Activated CD4-positive, CD25-positive, alpha-beta regulatory T cell treated with anti-CD3 and anti-CD28 coated beads, Interleukin-2, amount 50 U/mL, for 16 hours (primary cell): ENCODE results near the gene USP47.

Experiments used
- DNase-seq: peaks from one replicate; pipeline ENCODE4 v3.0.0-alpha.2; 2020; ENCODE audit warnings: low read depth, low spot score

The USP47 gene

GRCh38 chr11:11866203-11866602 lies 24.4 kb downstream of the USP47 start:
- DNase-seq, result no peak

DNA sequence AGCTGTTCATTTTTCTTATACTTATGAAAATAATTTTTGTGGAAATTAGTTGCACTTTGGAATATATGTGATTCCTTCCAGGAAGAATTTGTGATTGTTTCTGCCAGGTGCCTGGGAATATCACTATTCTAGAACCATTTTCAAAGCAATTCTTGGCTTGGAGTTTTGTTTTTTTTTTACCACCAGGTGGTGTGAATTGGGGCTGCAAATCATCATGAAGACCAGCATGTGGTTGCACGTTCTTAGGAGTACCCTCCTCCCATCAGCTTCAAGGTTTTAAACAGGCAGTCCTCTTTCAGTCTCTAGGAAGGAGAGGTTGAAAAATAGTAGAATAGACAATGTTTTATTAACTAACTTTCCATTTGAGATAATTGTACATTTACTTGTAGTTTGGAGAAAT lies 25.9 kb downstream of the USP47 start:
- DNase-seq, result no peak

DNA sequence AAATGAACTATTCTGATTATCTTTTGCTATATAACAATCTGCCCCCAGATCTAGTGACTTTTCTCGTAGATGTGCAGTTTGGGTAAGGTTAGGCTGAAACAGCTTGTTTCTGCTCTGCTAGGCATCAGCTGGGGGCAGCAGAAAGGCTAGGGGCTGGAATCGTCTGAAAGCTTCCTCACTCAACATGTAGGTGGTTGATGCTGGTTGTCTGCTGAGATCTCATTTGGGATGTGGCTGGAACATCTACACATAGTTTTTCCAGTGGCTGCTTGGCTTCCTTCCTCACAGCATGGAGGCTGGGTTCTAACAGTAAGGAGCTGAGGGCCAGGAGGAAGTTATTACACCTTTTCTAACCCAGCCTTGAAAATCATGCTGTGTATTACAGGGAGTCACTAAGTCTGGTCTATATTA lies 30.2 kb downstream of the USP47 start:
- DNase-seq, result no peak

- no peak for DNase-seq
These were observed 34.7 kb downstream of the USP47 start for GRCh38 chr11:11876458-11876857.

- no peak for DNase-seq
These were observed 38.4 kb downstream of the USP47 start for GRCh38 chr11:11880179-11880578.

DNA sequence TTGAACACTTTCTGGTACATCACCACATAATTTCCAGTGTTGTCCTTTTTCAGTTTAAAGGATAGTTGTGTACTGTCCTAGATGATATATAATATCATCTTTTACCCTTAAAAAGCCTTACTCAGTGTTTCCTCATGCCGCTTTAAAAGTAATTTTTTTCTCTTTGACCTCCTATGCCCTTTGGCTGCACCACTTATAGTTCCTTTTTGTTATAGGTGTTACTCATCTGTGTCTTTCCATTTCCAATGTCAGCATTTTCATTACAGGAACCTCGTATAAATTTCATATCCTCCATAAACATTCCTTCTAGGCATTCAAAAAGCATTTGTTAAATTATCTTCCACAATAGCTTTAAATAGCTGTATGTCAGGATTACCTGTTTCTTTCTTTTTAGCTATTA lies 40.8 kb downstream of the USP47 start:
- DNase-seq, result no peak

DNA sequence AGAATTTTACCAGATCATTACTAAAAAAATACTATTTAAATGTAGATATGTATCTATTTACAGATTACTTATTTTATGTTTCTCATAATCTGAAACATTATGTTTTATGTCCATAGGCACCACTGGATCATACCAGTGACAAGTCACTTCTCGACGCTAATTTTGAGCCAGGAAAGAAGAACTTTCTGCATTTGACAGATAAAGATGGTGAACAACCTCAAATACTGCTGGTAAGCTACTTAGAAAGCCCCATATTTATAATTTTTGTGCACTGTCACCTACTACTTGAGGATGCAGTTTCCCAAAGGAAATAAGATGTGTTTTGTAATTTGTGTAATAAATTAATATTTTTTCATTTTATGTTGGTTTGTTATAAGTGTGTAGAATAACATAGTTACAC lies 42.6 kb downstream of the USP47 start:
- no peak for DNase-seq

DNA sequence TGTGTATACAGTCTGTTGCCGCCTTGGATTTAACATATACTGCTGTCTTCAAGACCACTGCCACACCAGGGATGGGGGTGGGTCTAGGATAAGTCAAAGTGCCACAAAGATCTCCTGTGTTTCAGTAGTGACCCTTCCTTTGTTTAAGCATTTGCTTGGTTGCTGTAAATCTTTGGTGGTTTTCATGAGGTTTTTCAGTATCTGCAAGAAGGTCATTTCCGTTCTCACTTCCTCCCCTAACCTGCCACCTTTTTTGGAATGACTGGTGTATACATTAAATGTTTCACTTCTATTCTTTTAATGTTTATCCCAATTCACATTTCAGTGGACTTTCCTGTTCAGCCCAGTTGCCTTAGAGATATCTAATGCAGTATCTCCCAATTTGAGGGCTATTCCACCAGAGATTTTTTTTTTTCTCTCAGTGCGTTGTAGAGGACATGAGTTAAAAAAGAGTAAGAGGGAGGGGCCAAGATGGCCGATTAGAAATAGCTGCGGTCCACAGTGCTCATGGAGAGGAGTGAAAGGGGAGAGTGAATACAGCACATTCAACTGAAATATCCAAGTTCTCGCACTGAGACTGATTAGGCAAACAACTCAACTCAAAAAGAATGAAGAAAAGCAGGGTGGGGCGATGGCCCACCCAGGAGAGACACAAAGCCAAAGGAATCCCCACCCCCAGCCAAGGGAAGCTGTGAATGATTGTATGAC lies 43.2 kb downstream of the USP47 start:
- no peak for DNase-seq

DNA sequence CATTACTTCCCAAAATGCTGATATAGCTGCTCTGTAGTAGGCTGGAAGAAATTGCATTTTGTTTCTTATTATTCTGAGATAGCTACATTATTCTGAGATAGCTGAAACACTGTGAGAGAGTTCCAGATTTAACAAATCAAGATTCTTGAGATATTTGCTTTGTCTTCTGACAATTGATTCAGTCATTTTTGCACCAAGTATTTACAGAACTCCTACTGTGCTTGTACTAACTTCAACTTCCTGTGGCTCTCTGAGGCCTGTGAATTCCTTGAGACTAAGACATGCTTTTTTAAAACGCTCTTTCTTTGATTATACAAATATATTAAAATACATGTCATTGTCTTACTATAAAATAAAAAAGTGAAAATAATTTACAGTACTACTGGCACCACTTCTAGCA lies 52.7 kb downstream of the USP47 start:
- DNase-seq, result no peak

DNA sequence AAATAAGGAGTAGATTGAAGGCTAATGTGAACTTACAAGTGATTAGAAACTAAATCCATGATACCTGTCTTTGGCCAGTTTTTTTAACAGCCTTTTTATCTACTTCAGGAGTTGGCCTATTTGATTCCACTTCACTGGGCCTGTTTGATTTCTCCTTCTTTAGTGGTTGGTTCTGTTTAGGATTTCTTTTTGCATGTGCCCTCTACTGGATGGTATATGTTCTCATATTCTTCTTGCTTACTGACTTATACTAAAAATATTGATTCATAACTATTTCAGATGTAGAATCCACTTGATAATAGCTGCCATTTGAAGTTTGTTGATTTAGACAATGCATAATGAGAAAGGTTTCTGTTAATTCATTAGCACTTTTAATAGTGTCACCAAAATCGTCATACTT lies 53.9 kb downstream of the USP47 start:
- no peak for DNase-seq

- no peak for DNase-seq
These were observed 56.9 kb downstream of the USP47 start for GRCh38 chr11:11898648-11899047.

GRCh38 chr11:11899401-11899800 lies 57.6 kb downstream of the USP47 start:
- DNase-seq, result no peak

DNA sequence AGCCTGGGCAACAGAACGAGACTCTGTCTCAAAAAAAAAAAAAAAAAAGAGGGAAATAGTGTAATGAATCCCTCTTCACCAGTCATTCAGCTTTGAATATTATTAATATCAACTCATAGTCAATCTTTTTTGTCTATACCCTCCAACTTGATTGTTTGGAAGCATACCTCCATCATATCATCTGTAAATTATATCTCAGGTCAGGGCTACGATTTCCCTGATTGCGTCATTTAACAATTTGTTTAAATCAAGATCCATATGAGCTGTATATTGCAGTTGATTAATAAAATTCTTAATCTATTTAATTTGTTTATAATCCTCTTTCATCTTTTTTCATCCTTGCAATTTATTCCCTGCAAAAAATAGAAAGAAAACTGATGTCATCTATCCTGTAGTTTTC lies 60.2 kb downstream of the USP47 start:
- DNase-seq, result no peak

GRCh38 chr11:11909727-11910126 lies 68.0 kb downstream of the USP47 start:
- DNase-seq, result no peak

DNA sequence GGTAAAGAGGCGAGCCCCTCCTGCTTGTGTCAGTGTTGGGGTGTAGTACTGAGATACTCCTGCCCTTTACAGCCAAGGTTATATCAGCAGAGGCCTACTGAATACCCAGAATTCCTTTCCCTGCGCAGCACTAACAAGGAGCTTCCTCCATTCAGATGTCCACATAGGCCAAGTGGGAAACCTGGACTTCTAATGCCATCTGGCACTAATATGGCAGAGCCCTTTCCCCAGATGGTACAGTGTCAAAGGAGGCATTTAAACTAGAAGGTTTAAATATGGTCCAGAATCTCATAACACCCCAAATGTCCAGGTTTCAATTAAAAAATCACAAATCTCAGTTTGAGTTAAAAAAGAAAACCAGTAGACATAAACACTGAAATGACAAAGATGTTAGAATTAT lies 68.8 kb downstream of the USP47 start:
- no peak for DNase-seq

GRCh38 chr11:11913395-11913794 lies 71.6 kb downstream of the USP47 start:
- no peak for DNase-seq

GRCh38 chr11:11915625-11916024 lies 73.9 kb downstream of the USP47 start:
- no peak for DNase-seq

DNA sequence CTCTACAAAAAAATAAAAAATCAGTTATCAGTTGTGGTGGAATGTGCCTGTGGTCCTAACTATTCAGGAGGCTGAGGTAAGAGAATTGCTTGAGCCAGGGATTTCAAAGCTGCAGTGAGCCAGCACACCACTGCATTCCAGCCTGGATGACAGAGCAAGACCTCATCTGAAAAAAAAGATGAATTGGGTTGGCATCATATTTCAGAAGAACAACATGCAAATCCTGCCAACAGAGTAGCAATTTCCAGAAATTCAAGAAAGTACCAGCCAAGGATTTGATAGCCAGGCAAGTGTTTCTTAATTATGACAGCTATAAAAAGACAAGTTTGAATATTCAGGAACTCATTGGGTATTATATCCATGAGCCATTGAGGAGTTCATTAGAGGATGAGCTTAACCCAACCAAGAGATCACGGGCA lies 75.2 kb downstream of the USP47 start:
- DNase-seq, result no peak

DNA sequence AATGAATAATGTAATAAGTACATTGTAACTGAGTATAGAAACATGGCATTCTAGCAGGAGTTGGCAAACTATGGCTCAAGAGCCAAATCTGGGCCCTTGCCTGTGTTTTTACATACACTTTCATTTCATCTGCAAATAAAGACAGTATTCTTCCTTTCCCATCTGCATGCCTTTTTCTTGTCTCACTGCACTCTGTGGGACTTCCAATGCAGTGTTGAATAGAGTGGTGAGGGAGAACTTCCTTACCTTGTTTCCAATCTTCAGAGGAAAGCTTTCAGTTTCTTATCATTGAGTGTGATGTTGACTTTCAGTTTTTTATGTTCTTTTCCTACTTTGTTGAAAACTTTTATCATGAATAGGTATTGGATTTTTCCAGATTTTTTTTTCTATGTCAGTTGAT lies 82.1 kb downstream of the USP47 start:
- no peak for DNase-seq

- no peak for DNase-seq
These were observed 88.1 kb downstream of the USP47 start for GRCh38 chr11:11929920-11930319.

DNA sequence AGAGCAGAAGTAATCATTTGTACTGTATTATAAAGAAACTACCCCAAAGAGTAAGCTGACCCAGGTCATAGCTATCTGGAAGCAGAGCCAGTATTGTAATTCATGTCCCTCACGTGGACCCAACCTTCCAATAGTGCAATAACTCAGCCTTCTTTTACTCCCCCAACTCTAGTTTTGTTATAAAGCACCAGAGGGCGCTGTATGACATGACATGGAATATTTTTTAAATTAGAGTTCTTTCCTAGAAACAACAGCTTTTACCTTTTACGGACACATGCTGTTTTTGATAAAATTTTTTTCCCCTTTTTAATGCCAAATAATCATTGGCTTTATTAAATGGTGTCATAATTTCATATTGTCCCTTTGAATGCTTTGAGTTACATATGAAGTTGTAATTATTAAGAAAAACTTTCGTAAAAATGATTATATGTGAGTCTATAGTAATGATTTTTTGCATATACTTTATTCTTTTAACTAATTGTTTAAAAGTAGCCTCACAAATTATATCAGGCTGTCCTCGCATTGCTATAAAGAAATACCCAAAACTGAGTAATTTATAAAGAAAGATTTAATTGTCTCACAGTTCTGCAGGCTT lies 89.8 kb downstream of the USP47 start:
- DNase-seq, result no peak

DNA sequence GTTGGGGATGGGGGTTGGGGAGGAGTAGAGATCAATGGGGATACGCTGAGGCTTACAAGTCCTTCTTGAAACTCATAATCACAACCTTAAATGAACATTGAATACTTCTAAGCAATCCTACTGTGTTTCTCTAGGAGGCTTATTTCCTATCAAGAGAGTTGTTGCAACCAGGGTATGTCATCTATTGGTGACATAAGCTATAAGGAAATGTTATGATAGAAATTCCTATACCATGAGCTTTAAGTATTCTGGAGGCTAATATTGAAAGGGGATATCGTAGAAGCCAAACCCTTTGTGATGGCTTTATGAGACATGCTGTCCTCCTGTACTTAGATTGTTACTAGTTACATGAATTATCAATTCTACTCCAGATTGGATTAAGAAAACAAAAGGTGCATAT lies 93.8 kb downstream of the USP47 start:
- no peak for DNase-seq

DNA sequence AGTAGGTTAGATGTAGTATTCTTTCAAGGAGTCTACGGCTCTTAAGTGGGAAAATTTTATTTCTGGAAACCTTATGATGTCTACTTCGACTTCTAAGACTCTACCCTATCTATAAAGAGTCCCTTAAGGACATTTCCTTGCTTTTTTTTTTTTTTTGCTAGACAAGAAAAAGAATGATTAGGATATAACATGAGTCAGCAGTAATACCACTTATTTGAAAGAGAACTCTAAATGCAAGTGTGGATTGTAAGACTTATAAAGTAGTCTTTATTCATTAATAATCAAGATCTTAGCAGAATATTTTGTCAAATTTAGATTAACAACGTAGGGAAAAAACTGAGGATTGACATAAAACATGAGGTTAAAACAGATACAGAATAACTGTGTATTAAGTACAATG lies 95.7 kb downstream of the USP47 start:
- no peak for DNase-seq

- DNase-seq, result no peak
These were observed 96.2 kb downstream of the USP47 start for GRCh38 chr11:11937957-11938356.
